ENCODE results near the gene MATR3. TPM values are rescaled to one million over a fixed set of nuclear protein-coding genes. Genes with fewer than 3 reads are reported as not detected.
"Not testable (repeated sequence)": the region's sequence is repeated elsewhere in the genome, so short reads cannot be mapped to it uniquely, and the experiment has no call there.

MATR3 gene
- total RNA-seq, 1 donor from 2014 or later: 58.8 TPM

GRCh38 chr5:139268364-139269202, 25.0 kb upstream of the MATR3 start:
- intact Hi-C loops (cut with DNase I): loop anchor here (10.0 kb wide), 1 partner anchor 444 kb away; no protein-coding TSS in a partner anchor
- Histone ChIP-seq H3K9me3 (no peaks in the 10 kb centered on the region), H3K27ac (no peak overlapping the region), H3K4me1 (peaks cover 0 to 13% of the 10 kb centered on the region in 2 donors), H3K4me3 (no peak overlapping the region), H3K27me3 (no peaks in the 10 kb centered on the region), H3K36me3 (no peaks in the 10 kb centered on the region)
- no peak for TF ChIP-seq CTCF (IDR thresholded peaks at IDR 0.05)
- no peak for DNase-seq (ENCODE audit: low spot score in 2 of 2)

GRCh38 chr5:139270718-139271117, 22.8 kb upstream of the MATR3 start:
- not testable (repeated sequence) for H3K27me3 ChIP-seq; H3K4me3 ChIP-seq; H3K36me3 ChIP-seq; H3K9me3 ChIP-seq; DNase-seq (ENCODE audit: low spot score in 2 of 2); H3K27ac ChIP-seq
- intact Hi-C loops (cut with DNase I): loop anchor here (5.0 kb wide), 1 partner anchor 72 kb away; the partner anchor contains the start of gene PAIP2
- H3K4me1 ChIP-seq: peaks cover 0 to 21% of the 10 kb centered on the region in 2 donors

GRCh38 chr5:139271201-139272027, 22.1 kb upstream of the MATR3 start:
- no peaks in the 10 kb centered on the region for H3K9me3 ChIP-seq
- H3K4me1 ChIP-seq: peaks cover 0 to 21% of the 10 kb centered on the region in 2 donors
- intact Hi-C loops (cut with DNase I): loop anchor here (5.0 kb wide), 1 partner anchor 71 kb away; the partner anchor contains the start of gene PAIP2
- H3K27ac ChIP-seq: no peak overlapping the region
- H3K4me3 ChIP-seq: no peak overlapping the region
- DNase-seq (ENCODE audit: low spot score in 2 of 2): no peak
- H3K36me3 ChIP-seq: no peaks in the 10 kb centered on the region
- no peaks in the 10 kb centered on the region for H3K27me3 ChIP-seq
- TF ChIP-seq CTCF (IDR thresholded peaks at IDR 0.05): no peak

- H3K27ac ChIP-seq: peak overlapping the region in 1 of 2 donors; percentile 40
- peaks cover 0 to 21% of the 10 kb centered on the region in 2 donors for H3K4me1 ChIP-seq
- H3K4me3 ChIP-seq: peak overlapping the region; percentile 44 to 71
Measured at GRCh38 chr5:139272471-139273321, 20.8 kb upstream of the MATR3 start.

GRCh38 chr5:139273322-139273571, 20.3 kb upstream of the MATR3 start:
- Histone ChIP-seq H3K27ac (peak overlapping the region; percentile 40 to 47), H3K36me3 (no peaks in the 10 kb centered on the region), H3K27me3 (no peaks in the 10 kb centered on the region), H3K9me3 (no peaks in the 10 kb centered on the region), H3K4me1 (peaks cover 0 to 21% of the 10 kb centered on the region in 2 donors), H3K4me3 (peak overlapping the region; percentile 44 to 71)
- no peak for TF ChIP-seq CTCF (IDR thresholded peaks at IDR 0.05)
- intact Hi-C loops (cut with DNase I): loop anchor here (5.0 kb wide), 1 partner anchor 69 kb away; the partner anchor contains the start of gene PAIP2
- no peak for DNase-seq (ENCODE audit: low spot score in 2 of 2)

More at GRCh38 chr5:139272471-139273321, 20.8 kb upstream of the MATR3 start:
- intact Hi-C loops (cut with DNase I): loop anchor here (5.0 kb wide), 1 partner anchor 70 kb away; the partner anchor contains the start of gene PAIP2
- Histone ChIP-seq H3K9me3 (no peaks in the 10 kb centered on the region), H3K27me3 (no peaks in the 10 kb centered on the region), H3K36me3 (no peaks in the 10 kb centered on the region)
- DNase-seq (ENCODE audit: low spot score in 2 of 2): no peak
- TF ChIP-seq CTCF (IDR thresholded peaks at IDR 0.05): no peak

Data from ascending aorta (tissue), 2 donors.